ENCODE data around the gene LMNA. TPM values are rescaled to one million over a fixed set of nuclear protein-coding genes. Genes with fewer than 3 reads are reported as not detected.

Gene LMNA
- total and polyA plus RNA-seq, 4 donors: 163 to 547 (median 193) TPM

GRCh38 chr1:156138458-156138867 lies 24.0 kb downstream of the LMNA start:
- ATAC-seq (ENCODE audit: insufficient read depth, low FRiP score) (no peak), DNase-seq (no peak)
- no peak overlapping the region for H3K4me3 ChIP-seq
- TF ChIP-seq CTCF (IDR thresholded peaks at IDR 0.05; ENCODE audit: control extremely low read depth, extremely low read depth): no peak
- H3K9me3 ChIP-seq (ENCODE audit: control insufficient read depth in 4 of 4, insufficient read depth in 3 of 4, low read length in 3 of 4): no peaks in the 10 kb centered on the region
- WGBS, 2 donors: 96% methylated on average over 22 of the region's 22 CpGs
- H3K36me3 ChIP-seq (ENCODE audit: control insufficient read depth in 4 of 4, insufficient read depth in 4 of 4, low read length in 4 of 4): peaks cover 17 to 64% (median 38%) of the 10 kb centered on the region in 4 donors
- H3K27ac ChIP-seq (ENCODE audit: low read depth in 1 of 2, low read length in 1 of 2): no peak overlapping the region
- H3K27me3 ChIP-seq (ENCODE audit: control insufficient read depth in 3 of 3, insufficient read depth in 3 of 3, low read length in 2 of 3): no peaks in the 10 kb centered on the region
- H3K9ac ChIP-seq (ENCODE audit: insufficient read depth in 1 of 2, low read length in 2 of 2): no peak overlapping the region
- H3K4me1 ChIP-seq (ENCODE audit: control insufficient read depth in 5 of 5, insufficient read depth in 5 of 5, low read length in 5 of 5): peaks cover 0 to 4% (median 0%) of the 10 kb centered on the region in 5 donors

GRCh38 chr1:156140879-156141707 lies 26.6 kb downstream of the LMNA start:
- Histone ChIP-seq H3K27me3 (ENCODE audit: control insufficient read depth in 3 of 3, insufficient read depth in 3 of 3, low read length in 2 of 3) (no peaks in the 10 kb centered on the region), H3K27ac (ENCODE audit: low read depth in 1 of 2, low read length in 1 of 2) (peak overlapping the region in 1 of 2 donors; percentile 7), H3K4me3 (no peak overlapping the region), H3K9ac (ENCODE audit: insufficient read depth in 1 of 2, low read length in 2 of 2) (no peak overlapping the region), H3K9me3 (ENCODE audit: control insufficient read depth in 4 of 4, insufficient read depth in 3 of 4, low read length in 3 of 4) (no peaks in the 10 kb centered on the region), H3K36me3 (ENCODE audit: control insufficient read depth in 4 of 4, insufficient read depth in 4 of 4, low read length in 4 of 4) (peaks cover 4 to 41% (median 20%) of the 10 kb centered on the region in 4 donors), H3K4me1 (ENCODE audit: control insufficient read depth in 5 of 5, insufficient read depth in 5 of 5, low read length in 5 of 5) (peaks cover 0 to 4% (median under 1%) of the 10 kb centered on the region in 5 donors)
- no peak for DNase-seq
- TF ChIP-seq CTCF (IDR thresholded peaks at IDR 0.05; ENCODE audit: control extremely low read depth, extremely low read depth): peak; percentile 20
- ATAC-seq (ENCODE audit: insufficient read depth, low FRiP score): no peak
- WGBS, 2 donors: 58 to 61% methylated on average over 20 of the region's 20 CpGs

- ATAC-seq (ENCODE audit: insufficient read depth, low FRiP score): no peak
- no peaks in the 10 kb centered on the region for H3K9me3 ChIP-seq (ENCODE audit: control insufficient read depth in 4 of 4, insufficient read depth in 3 of 4, low read length in 3 of 4)
- H3K27me3 ChIP-seq (ENCODE audit: control insufficient read depth in 3 of 3, insufficient read depth in 3 of 3, low read length in 2 of 3): no peaks in the 10 kb centered on the region
- DNase-seq: no peak
- H3K4me3 ChIP-seq: no peak overlapping the region
- peaks cover 0 to 12% (median 2%) of the 10 kb centered on the region in 4 donors for H3K36me3 ChIP-seq (ENCODE audit: control insufficient read depth in 4 of 4, insufficient read depth in 4 of 4, low read length in 4 of 4)
- 74 to 80% methylated on average over 11 of the region's 11 CpGs for WGBS, 2 donors
- H3K9ac ChIP-seq (ENCODE audit: insufficient read depth in 1 of 2, low read length in 2 of 2): no peak overlapping the region
- TF ChIP-seq CTCF (IDR thresholded peaks at IDR 0.05; ENCODE audit: control extremely low read depth, extremely low read depth): no peak
- no peak overlapping the region for H3K27ac ChIP-seq (ENCODE audit: low read depth in 1 of 2, low read length in 1 of 2)
- peaks cover 0 to 11% (median 10%) of the 10 kb centered on the region in 5 donors for H3K4me1 ChIP-seq (ENCODE audit: control insufficient read depth in 5 of 5, insufficient read depth in 5 of 5, low read length in 5 of 5)
Observed at GRCh38 chr1:156143765-156144489, 29.4 kb downstream of the LMNA start.
